Measurements from ENCODE around the gene CCDC137. TPM values are rescaled to one million over a fixed set of nuclear protein-coding genes. Genes with fewer than 3 reads are reported as not detected.

CCDC137 gene
- total RNA-seq, 2 donors from 2014 or later: 35.8 to 44.2 TPM

DNA sequence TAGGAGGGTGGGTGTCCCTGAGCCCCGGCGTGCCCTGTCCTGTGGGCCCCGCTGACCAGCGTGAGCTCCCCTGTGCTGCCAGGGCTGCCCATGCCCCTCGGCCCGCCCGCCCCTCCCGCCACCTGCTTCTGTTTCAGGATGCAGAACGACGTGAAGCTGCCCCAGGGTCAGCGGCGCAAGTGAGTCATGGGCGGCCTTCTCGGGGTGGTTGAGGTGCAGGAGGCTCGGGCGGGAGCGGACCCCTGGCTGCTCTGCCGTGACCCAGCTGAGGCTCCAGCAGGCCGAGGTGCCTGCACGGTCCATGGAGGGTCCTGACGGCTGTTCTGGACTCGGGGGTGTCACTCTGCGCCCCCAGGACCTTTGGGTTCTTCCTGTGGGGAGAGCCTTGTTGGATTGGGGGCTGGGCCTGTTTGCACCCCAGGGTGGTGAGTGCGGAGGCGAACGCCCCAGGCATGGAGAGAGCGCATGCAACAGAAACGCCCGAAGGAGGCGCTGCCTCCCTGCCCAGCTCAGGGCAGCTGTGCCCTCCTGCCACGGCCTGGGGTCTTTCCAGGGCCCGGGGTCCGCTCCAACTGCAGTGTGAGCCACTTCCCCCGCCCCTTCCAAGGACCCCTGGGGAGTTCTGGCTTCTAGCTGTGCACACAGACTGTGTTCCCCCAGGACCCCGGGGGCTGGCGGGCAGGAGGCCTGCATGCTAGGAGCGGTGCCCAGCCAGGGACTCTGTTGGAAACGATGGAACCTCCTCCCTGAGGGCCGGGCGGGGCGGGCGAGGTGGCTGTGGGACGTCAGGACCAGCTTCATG, 49.5 kb downstream of the CCDC137 start:
- DNase-seq: no peak
- no peak overlapping the region for H3K4me3 Mint-ChIP-seq
- H3K4me1 Mint-ChIP-seq: peaks cover under 1% of the 10 kb centered on the region
- H3K36me3 ChIP-seq (ENCODE audit: control insufficient read depth, insufficient read depth, low read length): no peaks in the 10 kb centered on the region
- no peak overlapping the region for H3K27ac ChIP-seq (ENCODE audit: low read depth, low read length)
- H3K27me3 Mint-ChIP-seq (ENCODE audit: insufficient read depth): no peaks in the 10 kb centered on the region
- TF ChIP-seq, protein P1, sequence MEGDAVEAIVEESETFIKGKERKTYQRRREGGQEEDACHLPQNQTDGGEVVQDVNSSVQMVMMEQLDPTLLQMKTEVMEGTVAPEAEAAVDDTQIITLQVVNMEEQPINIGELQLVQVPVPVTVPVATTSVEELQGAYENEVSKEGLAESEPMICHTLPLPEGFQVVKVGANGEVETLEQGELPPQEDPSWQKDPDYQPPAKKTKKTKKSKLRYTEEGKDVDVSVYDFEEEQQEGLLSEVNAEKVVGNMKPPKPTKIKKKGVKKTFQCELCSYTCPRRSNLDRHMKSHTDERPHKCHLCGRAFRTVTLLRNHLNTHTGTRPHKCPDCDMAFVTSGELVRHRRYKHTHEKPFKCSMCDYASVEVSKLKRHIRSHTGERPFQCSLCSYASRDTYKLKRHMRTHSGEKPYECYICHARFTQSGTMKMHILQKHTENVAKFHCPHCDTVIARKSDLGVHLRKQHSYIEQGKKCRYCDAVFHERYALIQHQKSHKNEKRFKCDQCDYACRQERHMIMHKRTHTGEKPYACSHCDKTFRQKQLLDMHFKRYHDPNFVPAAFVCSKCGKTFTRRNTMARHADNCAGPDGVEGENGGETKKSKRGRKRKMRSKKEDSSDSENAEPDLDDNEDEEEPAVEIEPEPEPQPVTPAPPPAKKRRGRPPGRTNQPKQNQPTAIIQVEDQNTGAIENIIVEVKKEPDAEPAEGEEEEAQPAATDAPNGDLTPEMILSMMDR (conservative IDR thresholded peaks at IDR 0.05): peak; percentile 26
- WGBS, 2 experiments (ENCODE audit: insufficient coverage in 1 of 2, insufficient read length in 1 of 2): 92 to 96% methylated on average over 18 to 43 of the region's 43 CpGs
- peaks cover 2% of the 10 kb centered on the region for H3K36me3 Mint-ChIP-seq (ENCODE audit: low read depth)
- H3K27ac Mint-ChIP-seq: no peak overlapping the region
- H3K27me3 ChIP-seq (ENCODE audit: control insufficient read depth, insufficient read depth, low read length, poor library complexity, severe bottlenecking): no peaks in the 10 kb centered on the region
- H3K4me1 ChIP-seq (ENCODE audit: control insufficient read depth, insufficient read depth, low read length): peaks cover 5% of the 10 kb centered on the region
- H3K4me3 ChIP-seq (ENCODE audit: low read length): no peak overlapping the region
- H3K9me3 Mint-ChIP-seq: no peaks in the 10 kb centered on the region
- H3K9ac ChIP-seq (ENCODE audit: extremely low read depth, low read length, poor library complexity, severe bottlenecking): no peak overlapping the region
- no peaks in the 10 kb centered on the region for H3K9me3 ChIP-seq (ENCODE audit: control insufficient read depth, low read length)

- 94 to 97% methylated on average over 6 to 12 of the region's 12 CpGs for WGBS, 2 experiments (ENCODE audit: insufficient coverage in 1 of 2, insufficient read length in 1 of 2)
- H3K4me1 ChIP-seq (ENCODE audit: control insufficient read depth, insufficient read depth, low read length): peaks cover 5% of the 10 kb centered on the region
- H3K4me3 ChIP-seq (ENCODE audit: low read length): no peak overlapping the region
- Mint-ChIP-seq H3K27ac (no peak overlapping the region), H3K4me3 (no peak overlapping the region), H3K27me3 (ENCODE audit: insufficient read depth) (no peaks in the 10 kb centered on the region), H3K4me1 (no peaks in the 10 kb centered on the region), H3K9me3 (no peaks in the 10 kb centered on the region), H3K36me3 (ENCODE audit: low read depth) (peaks cover 2% of the 10 kb centered on the region)
- no peaks in the 10 kb centered on the region for H3K9me3 ChIP-seq (ENCODE audit: control insufficient read depth, low read length)
- TF ChIP-seq, protein P1 (conservative IDR thresholded peaks at IDR 0.05): no peak
- DNase-seq: no peak
- H3K27ac ChIP-seq (ENCODE audit: low read depth, low read length): no peak overlapping the region
- H3K9ac ChIP-seq (ENCODE audit: extremely low read depth, low read length, poor library complexity, severe bottlenecking): no peak overlapping the region
- no peaks in the 10 kb centered on the region for H3K36me3 ChIP-seq (ENCODE audit: control insufficient read depth, insufficient read depth, low read length)
- H3K27me3 ChIP-seq (ENCODE audit: control insufficient read depth, insufficient read depth, low read length, poor library complexity, severe bottlenecking): no peaks in the 10 kb centered on the region
Measured at GRCh38 chr17:81716674-81716996, 50.1 kb downstream of the CCDC137 start.

- DNase-seq: no peak
- WGBS, 2 experiments (ENCODE audit: insufficient coverage in 1 of 2, insufficient read length in 1 of 2): 93 to 94% methylated on average over 18 to 25 of the region's 25 CpGs
- H3K9ac ChIP-seq (ENCODE audit: extremely low read depth, low read length, poor library complexity, severe bottlenecking): no peak overlapping the region
- no peak overlapping the region for H3K4me3 ChIP-seq (ENCODE audit: low read length)
- peaks cover 2% of the 10 kb centered on the region for H3K36me3 Mint-ChIP-seq (ENCODE audit: low read depth)
- peaks cover 5% of the 10 kb centered on the region for H3K4me1 ChIP-seq (ENCODE audit: control insufficient read depth, insufficient read depth, low read length)
- H3K4me1 Mint-ChIP-seq: no peaks in the 10 kb centered on the region
- H3K27ac ChIP-seq (ENCODE audit: low read depth, low read length): no peak overlapping the region
- no peak overlapping the region for H3K4me3 Mint-ChIP-seq
- H3K9me3 Mint-ChIP-seq: no peaks in the 10 kb centered on the region
- TF ChIP-seq, protein P1 (conservative IDR thresholded peaks at IDR 0.05): no peak
- no peaks in the 10 kb centered on the region for H3K27me3 ChIP-seq (ENCODE audit: control insufficient read depth, insufficient read depth, low read length, poor library complexity, severe bottlenecking)
- H3K27ac Mint-ChIP-seq: no peak overlapping the region
- no peaks in the 10 kb centered on the region for H3K9me3 ChIP-seq (ENCODE audit: control insufficient read depth, low read length)
- no peaks in the 10 kb centered on the region for H3K36me3 ChIP-seq (ENCODE audit: control insufficient read depth, insufficient read depth, low read length)
- no peaks in the 10 kb centered on the region for H3K27me3 Mint-ChIP-seq (ENCODE audit: insufficient read depth)
Measured at GRCh38 chr17:81717049-81717765, 50.7 kb downstream of the CCDC137 start.

Data from endodermal cell (in vitro differentiated cells).